Measurements from ENCODE around the gene SCTR. TPM values are rescaled to one million over a fixed set of nuclear protein-coding genes. Genes with fewer than 3 reads are reported as not detected.

SCTR gene
- total and polyA plus RNA-seq, 2 of the 8 experiments (the other 6 are each of a cell fraction or from before 2014, with no cell fraction given): 0.15 TPM; not detected in 1

DNA sequence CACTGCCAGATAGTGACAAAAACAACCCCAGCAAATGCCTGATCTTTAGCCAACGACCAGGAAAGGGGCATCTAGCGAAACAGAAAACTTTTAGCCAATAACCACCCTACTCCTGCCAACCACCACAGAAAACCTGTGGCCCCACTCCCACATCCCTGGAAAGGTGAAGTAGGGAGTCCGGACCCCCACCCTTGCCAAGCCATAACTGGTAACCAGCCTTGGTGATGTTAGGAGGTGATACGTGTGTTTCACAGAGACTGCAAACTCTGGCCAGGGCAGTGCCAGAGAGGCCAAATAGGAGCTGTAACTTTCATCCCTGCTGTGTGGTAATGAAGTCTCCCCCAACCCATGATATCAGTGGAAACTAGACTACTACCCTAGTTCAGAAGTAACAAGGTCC is 27.6 kb downstream of the SCTR start (continued):
- TF ChIP-seq CHD7 (IDR thresholded peaks at IDR 0.05; ENCODE audit: insufficient replicate concordance, low read length) (no peak), TBP (IDR thresholded peaks at IDR 0.05; ENCODE audit: low read depth, low read length) (no peak), CBX5 (IDR thresholded peaks at IDR 0.05; ENCODE audit: low read depth, low read length) (no peak), TAF1 (IDR thresholded peaks at IDR 0.05; ENCODE audit: low read depth, low read length) (no peak), SUZ12 (IDR thresholded peaks at IDR 0.05; ENCODE audit: low read length) (no peak), SIX5 (IDR thresholded peaks at IDR 0.05; ENCODE audit: low read depth, low read length) (no peak), RXRA (IDR thresholded peaks at IDR 0.05; ENCODE audit: insufficient read depth, low read depth, low read length) (no peak), EGR1 (IDR thresholded peaks at IDR 0.05; ENCODE audit: borderline replicate concordance, low read depth, low read length) (no peak), TCF12 (IDR thresholded peaks at IDR 0.05; ENCODE audit: low read depth, low read length) (no peak), BACH1 (IDR thresholded peaks at IDR 0.05; ENCODE audit: low read length) (no peak), RFX5 (IDR thresholded peaks at IDR 0.05; ENCODE audit: borderline replicate concordance, low read depth, low read length) (no peak)
- TF ChIP-seq, protein P1, sequence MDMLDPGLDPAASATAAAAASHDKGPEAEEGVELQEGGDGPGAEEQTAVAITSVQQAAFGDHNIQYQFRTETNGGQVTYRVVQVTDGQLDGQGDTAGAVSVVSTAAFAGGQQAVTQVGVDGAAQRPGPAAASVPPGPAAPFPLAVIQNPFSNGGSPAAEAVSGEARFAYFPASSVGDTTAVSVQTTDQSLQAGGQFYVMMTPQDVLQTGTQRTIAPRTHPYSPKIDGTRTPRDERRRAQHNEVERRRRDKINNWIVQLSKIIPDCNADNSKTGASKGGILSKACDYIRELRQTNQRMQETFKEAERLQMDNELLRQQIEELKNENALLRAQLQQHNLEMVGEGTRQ (IDR thresholded peaks at IDR 0.05; ENCODE audit: low read length): no peak

All from H1 (cell line).